GM10266 (cell line): ENCODE measurements around the gene TEX2.

Source experiments
- DNase-seq: peaks from one replicate; pipeline ENCODE4 v3.0.0; 2012; ENCODE audit errors: extremely low spot score
- TF ChIP-seq, protein P1 (sequence below): IDR thresholded peaks from 2 replicates; pipeline ENCODE4 v1.5.1; 2012; ENCODE audit warnings: mild to moderate bottlenecking, low read depth; ENCODE audit not compliant: control insufficient read depth, insufficient read depth; ENCODE audit errors: missing control alignments

The TEX2 gene

DNA sequence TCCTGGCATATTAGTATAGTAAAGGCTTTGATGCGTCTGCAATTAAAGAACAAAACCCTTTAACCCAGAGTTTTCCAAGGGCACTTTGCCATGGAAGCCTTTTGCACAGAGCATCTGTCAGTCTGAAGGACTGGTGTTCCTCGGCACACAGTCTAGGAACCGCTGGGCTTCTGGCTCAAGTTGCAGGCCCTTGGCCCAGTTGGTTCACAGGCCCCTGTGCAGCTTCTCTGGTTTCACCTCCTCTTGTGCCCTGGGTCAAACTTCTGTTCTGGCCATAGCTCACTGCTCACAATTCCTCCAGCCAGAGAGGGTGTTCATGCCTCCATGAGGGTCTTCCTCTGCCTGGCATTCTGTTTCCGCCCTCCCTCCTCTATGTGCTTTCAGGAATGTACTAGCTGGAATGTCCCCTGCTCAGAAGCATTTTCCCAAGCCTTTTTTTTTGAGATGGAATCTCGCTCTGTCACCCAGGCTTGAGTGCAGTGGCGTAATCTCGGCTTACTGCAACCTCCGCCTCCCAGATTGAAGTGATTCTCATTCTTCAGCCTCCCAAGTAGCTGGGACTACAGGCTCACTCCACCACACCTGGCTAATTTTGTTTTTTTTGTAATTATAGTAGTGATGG lies 34.5 kb upstream of the TEX2 start:
- DNase-seq: no peak
- TF ChIP-seq, protein P1, sequence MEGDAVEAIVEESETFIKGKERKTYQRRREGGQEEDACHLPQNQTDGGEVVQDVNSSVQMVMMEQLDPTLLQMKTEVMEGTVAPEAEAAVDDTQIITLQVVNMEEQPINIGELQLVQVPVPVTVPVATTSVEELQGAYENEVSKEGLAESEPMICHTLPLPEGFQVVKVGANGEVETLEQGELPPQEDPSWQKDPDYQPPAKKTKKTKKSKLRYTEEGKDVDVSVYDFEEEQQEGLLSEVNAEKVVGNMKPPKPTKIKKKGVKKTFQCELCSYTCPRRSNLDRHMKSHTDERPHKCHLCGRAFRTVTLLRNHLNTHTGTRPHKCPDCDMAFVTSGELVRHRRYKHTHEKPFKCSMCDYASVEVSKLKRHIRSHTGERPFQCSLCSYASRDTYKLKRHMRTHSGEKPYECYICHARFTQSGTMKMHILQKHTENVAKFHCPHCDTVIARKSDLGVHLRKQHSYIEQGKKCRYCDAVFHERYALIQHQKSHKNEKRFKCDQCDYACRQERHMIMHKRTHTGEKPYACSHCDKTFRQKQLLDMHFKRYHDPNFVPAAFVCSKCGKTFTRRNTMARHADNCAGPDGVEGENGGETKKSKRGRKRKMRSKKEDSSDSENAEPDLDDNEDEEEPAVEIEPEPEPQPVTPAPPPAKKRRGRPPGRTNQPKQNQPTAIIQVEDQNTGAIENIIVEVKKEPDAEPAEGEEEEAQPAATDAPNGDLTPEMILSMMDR: no peak

DNA sequence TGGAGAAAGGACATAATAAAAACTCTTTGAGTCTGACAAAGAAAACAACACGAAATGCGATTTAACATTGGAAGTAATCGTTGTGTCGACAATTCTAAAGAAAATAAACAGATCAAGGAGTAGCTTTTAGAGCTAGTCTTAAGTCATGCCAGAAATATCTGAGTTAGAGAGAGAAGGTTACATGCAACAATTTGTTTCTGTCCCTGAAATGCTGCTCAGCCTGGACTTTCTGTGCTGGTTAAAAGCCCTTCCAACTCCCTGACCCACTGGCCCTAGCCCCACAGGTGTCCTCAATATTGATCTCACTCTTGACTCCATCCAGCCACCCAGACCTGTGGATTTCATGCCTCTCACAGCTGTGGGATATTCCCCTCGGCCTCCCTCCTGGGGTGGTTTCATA lies 33.2 kb upstream of the TEX2 start:
- DNase-seq: no peak
- TF ChIP-seq, protein P1: no peak

DNA sequence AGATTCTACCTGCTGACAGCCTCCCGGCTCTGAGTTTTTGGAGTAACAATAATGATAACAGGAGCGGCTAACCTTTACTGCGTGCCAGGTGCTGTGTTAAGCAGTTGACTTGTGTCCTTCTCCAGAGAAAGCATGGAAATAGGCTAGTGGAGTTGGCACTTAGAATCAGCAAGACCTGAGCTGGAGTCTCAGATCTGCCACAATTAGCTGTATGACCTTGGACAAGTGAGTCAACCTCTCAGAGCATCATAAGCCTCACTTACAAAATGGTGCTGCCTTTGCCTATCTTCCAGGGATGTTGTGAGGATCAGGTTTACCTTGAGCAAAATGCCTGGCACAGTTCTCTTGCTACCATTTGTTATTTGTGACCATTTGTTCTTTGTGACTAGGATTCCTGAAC lies 32.1 kb upstream of the TEX2 start:
- TF ChIP-seq, protein P1: no peak
- DNase-seq: no peak

DNA sequence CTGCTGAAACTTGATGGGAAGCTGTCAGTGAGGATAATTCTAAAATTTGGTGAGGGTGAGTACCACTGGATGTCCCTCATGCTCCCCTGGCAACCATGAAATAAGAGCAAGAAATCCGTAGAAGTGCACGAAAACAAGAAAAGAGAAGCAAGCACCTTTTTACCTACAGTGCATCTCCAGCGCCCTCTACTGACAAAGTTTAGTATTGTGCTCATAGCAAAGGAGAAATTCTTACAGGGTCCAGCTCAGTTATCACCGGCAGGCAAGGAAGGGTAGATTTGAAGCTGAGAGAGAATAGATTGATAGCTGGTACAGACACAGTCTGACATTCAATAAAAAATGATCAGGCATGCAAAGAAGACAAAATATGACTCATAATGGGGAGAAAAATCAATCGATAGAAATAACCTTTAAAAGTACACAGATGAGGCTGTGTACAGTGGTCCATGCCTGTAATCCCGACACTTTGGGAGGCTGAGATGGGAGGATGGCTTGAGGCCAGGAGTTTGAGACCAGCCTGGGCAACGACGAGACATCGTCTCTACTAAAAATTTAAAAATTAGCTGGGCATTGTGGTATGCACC lies 28.3 kb upstream of the TEX2 start:
- no peak for DNase-seq
- TF ChIP-seq, protein P1: peak; percentile 39

DNA sequence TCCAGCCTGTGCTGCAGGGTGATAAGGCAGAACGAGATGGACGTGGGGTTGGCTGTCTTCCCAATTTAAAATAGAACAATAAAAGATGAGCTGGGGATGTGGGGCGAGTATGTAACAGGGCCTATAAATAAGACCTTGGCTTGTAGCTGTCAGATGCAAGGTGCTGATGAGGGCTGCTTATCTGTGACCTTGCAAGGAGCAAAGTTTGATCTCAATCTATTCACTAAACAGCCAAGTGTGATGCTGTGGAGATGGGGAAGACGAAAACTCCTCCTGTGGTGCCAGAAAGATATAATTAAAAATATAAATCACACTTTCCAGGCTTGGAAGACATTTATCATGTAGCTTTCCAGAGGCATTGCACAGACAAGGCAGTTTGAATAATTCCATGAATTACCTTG lies 26.7 kb upstream of the TEX2 start:
- TF ChIP-seq, protein P1: no peak
- no peak for DNase-seq

- no peak for DNase-seq
- TF ChIP-seq, protein P1: no peak
Measured at GRCh38 chr17:64282753-64283080, 19.7 kb upstream of the TEX2 start.

- TF ChIP-seq, protein P1: peak; percentile 58
- DNase-seq: peak; percentile 59
Measured at GRCh38 chr17:64281962-64282752, 19.1 kb upstream of the TEX2 start.
